GM19452 (cell line): ENCODE results near the gene PACRG.

ENCODE experiments used
- ATAC-seq: cut with Tn5 transposase; IDR thresholded peaks from one replicate; pipeline ENCODE4 v1.9.1; 2021; ENCODE audit not compliant: unreplicated experiment

Gene PACRG

GRCh38 chr6:162862462-162862861 is 134.7 kb downstream of the PACRG start:
- ATAC-seq: no peak

- ATAC-seq: no peak
Measured at GRCh38 chr6:162862941-162863340, 135.2 kb downstream of the PACRG start.

- no peak for ATAC-seq
Measured at GRCh38 chr6:162863821-162864220, 136.0 kb downstream of the PACRG start.

DNA sequence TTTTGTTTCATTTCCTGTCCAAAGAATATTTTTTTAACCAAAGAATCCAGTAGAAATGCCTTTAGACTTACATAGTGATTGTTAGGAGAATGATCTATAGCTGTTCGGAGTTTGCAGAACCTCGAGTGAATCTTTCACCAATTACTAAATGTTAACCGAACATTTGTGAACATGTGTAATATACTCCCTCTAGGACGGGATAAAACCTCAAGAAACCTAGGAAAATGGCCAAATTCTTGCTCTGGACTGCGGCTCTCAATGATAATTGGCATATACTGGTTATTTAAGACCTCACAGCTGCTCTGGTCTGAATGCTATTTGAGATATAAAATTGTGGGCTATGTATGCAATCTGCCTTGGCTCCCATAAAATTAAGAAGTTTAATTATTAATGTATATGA is 137.1 kb downstream of the PACRG start:
- ATAC-seq: no peak

- ATAC-seq: no peak
Measured at GRCh38 chr6:162866656-162867055, 138.9 kb downstream of the PACRG start.

DNA sequence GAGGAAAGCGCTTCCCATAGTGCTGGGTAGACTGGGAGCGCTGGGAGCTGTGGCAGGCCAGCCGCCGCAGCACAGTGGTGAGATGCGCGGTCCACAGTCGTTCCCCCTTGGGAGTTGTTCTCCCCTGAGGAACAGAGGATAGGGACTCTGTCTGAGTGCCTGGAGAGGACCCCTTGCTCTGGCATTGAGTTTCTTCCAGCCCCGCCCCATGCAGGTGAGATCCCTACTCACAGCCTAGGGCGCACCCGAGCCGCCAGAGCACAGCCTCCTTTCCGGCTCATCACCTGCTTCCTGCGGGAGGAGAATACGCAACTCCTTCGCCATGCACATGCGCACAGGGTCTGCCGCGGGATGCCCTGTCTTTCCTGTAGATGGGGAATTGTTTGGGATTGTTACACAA is 140.6 kb downstream of the PACRG start:
- ATAC-seq: no peak

- ATAC-seq: no peak
Measured at GRCh38 chr6:162871966-162872365, 144.2 kb downstream of the PACRG start.

DNA sequence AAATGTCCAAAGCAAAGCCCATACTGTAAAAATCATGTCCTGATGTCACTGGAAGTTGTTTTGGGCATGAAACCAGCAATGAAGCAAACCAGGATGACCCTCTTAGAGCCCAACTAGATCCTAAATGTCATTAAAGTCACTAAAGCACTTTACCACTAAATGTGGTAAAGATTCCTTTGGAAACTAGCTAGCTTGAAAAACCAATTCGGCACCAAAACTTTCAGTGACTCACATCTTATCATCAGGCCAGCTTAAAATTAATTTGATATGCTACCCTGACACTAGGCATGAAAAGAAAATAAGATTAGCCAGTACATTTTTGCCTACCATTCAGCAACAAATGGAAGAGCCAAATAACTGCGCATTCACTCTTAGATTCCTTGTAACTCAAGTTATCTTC is 145.8 kb downstream of the PACRG start:
- no peak for ATAC-seq

- ATAC-seq: no peak
Measured at GRCh38 chr6:162875070-162875469, 147.3 kb downstream of the PACRG start.

DNA sequence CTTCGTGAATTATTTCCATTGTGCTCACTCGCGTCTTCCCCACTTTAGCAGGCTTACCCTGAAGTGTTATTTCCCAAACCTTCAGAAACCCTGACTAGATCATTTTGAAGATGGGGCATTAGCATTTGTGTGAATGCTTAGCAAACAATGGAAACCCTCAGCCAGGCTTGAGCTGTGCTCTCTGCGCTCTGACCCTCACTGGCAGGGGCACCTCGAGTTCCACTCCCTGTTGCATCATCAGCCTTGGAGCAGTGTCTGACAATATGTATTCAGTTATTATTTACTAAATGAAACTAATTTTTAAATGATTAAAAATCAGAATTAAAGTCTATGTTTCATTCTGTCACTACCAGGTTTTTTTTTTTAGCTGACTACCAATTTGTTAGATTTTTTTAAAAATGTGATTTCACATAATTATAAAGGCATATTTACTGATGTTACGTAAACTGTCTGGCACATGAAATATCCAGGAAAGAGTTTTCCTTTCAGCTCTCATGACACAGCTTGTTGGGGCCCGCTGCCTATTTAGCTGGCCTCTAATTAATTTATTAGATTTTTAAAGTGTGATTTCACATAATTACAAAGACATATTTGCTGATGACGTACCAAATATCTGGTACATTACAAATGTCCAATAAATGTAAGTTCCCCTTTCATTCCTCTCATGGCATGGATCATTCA is 155.2 kb downstream of the PACRG start:
- ATAC-seq: no peak

GRCh38 chr6:162887981-162888689 is 160.4 kb downstream of the PACRG start:
- ATAC-seq: no peak

GRCh38 chr6:162889303-162889702 is 161.5 kb downstream of the PACRG start:
- no peak for ATAC-seq

- ATAC-seq: no peak
Measured at GRCh38 chr6:162898011-162898410, 170.2 kb downstream of the PACRG start.

GRCh38 chr6:162899148-162899547 is 171.4 kb downstream of the PACRG start:
- no peak for ATAC-seq

- no peak for ATAC-seq
Measured at GRCh38 chr6:162900503-162900902, 172.7 kb downstream of the PACRG start.

DNA sequence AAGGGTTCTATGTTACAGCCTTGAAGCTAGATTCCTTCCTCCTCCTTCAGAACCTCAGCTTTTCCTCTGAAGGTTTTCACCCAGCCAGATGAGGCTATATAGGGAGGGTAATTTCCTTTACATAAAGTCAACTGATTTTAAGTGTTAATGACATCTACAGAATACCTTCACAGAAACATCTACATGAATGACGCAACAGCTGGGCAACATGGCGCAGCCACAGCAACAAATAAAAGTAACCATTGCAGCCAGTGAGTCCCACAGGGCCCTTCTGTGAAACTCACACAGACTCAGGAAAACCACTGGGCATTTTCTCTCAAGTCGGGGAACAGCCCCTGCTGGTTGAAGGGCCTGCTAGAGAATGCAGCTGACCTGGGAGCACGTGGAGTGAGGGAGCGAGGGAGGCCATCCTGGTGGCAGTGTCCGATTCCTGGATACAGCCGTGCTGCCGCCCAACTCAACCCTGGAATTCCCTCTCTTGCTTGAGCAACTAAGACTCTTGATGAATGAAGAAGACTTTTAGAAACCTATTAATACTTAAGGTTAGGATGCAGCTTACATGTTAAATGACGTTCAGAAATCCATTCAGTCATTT is 176.4 kb downstream of the PACRG start:
- ATAC-seq: no peak

GRCh38 chr6:162906479-162906878 is 178.7 kb downstream of the PACRG start:
- ATAC-seq: no peak

DNA sequence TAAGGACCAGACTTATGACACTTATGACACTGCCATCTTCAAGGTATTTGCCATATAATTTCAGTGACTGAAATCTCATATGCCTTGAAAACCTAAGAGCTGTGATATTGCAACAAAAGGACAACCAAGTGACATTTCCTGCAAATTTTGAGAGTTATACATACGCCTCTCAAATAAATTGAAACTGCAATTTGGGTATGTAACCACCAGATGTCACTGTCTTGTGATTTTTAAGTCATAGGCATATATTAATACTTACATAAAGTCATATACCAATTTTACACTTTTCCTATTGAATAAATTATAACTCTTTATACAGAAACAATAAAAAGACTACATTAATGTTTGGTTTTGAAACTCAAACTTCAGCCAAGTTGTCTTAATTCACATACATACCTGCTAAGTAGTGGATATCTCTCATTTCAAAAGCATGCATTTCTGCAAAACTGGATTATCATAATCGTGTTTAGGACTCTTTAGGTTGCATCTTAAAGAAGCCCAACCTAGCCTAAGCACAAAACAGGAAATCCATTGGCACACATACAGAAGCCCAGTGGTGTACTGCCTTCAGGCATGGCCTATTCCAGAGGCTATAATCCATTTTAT is 180.2 kb downstream of the PACRG start:
- no peak for ATAC-seq

DNA sequence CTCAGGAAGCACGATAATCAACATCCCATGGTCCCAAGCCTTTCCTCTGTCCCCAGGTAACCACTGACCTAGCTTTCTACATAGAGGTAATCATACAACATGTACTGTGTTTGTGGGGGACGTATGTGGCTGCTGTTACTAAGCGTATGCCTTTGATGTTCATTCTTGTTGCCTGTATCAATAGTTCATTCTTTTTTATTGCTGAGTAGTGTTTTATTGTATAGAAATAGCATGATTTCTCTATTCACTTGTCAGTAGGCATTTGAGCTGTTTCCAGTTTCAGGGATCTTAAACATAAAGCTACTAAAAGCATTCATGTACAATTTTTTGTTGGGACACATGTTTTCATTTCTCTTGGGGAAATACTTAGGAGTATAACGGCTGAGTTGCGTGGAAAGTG is 185.4 kb downstream of the PACRG start:
- no peak for ATAC-seq

GRCh38 chr6:162917506-162917905 is 189.7 kb downstream of the PACRG start:
- no peak for ATAC-seq

DNA sequence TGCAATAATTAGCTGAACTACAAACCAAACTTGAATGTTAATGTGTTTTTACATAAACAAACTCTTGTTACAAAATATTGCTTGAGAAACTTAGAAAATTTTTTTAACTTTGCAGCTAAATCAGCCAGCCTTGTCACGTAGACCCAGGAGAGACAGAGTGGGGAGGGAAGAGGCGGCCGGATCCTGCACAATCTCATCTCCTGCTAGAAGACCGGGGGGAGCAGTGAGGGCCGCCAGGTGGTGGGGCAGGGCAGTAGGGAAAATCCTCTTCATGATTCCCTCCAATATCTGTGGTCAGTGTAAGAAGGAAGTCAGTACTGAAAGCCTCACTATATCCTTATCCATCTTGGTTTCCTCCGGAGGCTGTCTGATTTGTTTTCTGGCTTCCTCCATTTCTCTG is 193.3 kb downstream of the PACRG start:
- no peak for ATAC-seq

DNA sequence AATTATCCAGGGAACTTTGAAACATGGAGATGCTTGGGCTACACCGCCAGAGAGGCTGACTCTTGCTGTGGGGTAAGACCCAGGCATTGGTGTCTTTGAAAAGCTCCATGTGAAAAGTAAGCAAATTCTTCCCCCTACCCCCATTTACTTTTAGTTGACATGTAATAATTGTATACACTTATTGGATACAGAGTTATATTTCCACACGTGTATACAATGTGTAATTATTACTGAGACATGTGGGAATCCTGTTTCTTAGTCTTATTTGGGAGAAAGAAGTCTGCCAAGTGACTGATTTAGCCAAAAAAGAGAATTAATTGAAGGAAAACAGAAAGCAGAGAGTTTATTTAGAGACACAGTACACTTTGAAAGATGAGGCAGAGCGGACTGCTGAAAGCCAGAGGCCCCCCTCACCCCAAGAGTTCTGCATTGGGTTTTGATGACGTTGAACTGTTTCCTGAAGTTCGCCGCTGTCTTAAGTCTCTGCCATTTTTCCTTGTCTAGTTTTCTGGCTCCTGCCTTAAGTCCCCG is 193.8 kb downstream of the PACRG start:
- ATAC-seq: no peak
